ENCODE data around the gene POU6F2. TPM values are rescaled to one million over a fixed set of nuclear protein-coding genes. Genes with fewer than 3 reads are reported as not detected.

POU6F2 gene
- polyA plus RNA-seq, 1 experiment: not detected

DNA sequence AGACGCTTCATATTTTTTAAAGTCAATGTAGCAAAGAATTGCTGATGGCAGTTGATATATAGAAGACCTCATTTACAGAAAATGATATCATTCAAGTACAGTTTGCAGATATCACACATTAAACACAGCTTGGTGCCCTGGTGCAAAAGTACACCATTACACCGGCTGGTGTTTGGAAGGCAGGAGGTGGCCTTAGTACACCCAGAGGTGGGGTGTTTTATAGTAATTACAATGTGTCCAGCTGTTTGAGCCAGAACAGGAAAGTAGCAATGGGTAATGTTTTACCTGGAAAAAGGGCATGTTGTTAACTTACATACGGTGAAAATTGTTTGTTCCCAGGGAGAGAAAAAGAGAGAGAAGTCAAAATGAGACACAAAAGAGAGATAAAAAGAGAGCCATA, 485.5 kb downstream of the POU6F2 start:
- no peak for DNase-seq (ENCODE audit: low read depth)
- H3K36me3 ChIP-seq (ENCODE audit: control insufficient read depth, insufficient read depth, low read length): no peaks in the 10 kb centered on the region
- no peaks in the 10 kb centered on the region; the same call in none of the 2 replicates for H3K27me3 ChIP-seq (ENCODE audit: control insufficient read depth, insufficient read depth, low read length)
- ChIA-PET CTCF (interaction anchor here (1.1 to 2.9 kb wide), 7 partner anchors 10 to 1064 kb away, joined by 3 to 18 read pairs (median 3); no protein-coding TSS in a partner anchor), POLR2A (no interaction called here)
- H3K4me3 ChIP-seq (ENCODE audit: low read depth, low read length): no peak overlapping the region
- TF ChIP-seq, protein P1, sequence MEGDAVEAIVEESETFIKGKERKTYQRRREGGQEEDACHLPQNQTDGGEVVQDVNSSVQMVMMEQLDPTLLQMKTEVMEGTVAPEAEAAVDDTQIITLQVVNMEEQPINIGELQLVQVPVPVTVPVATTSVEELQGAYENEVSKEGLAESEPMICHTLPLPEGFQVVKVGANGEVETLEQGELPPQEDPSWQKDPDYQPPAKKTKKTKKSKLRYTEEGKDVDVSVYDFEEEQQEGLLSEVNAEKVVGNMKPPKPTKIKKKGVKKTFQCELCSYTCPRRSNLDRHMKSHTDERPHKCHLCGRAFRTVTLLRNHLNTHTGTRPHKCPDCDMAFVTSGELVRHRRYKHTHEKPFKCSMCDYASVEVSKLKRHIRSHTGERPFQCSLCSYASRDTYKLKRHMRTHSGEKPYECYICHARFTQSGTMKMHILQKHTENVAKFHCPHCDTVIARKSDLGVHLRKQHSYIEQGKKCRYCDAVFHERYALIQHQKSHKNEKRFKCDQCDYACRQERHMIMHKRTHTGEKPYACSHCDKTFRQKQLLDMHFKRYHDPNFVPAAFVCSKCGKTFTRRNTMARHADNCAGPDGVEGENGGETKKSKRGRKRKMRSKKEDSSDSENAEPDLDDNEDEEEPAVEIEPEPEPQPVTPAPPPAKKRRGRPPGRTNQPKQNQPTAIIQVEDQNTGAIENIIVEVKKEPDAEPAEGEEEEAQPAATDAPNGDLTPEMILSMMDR (IDR thresholded peaks at IDR 0.05; ENCODE audit: insufficient read depth, low read depth, low read length): no peak

DNA sequence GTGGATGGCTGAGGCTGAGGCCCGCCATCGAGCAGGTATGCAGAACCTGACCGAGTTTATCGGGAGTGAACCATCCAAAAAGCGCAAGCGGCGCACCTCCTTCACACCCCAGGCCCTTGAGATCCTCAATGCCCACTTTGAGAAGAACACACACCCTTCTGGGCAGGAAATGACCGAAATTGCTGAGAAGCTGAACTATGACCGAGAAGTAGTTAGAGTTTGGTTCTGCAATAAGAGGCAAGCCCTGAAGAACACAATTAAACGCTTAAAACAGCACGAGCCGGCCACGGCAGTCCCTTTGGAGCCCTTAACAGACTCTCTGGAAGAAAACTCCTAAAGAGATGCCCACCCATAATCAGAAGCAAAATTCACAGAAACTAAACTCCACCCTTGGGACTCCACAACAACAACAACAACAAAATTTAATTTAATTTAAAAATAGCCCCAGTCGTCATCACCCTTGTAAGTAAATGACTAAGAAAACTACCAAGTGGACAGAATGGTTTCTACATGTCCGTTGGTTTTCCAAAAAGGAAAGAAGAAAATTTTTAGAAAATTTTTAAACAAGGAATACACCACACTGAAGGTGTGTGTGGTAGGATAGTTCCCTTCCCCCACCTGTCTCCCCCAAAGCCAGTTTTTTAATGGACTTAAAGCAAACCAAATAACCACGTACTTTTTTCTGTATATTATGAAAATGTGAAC, 486.8 kb downstream of the POU6F2 start:
- no peak overlapping the region for H3K4me3 ChIP-seq (ENCODE audit: low read depth, low read length)
- CTCF ChIA-PET: interaction anchor here (1.2 to 2.9 kb wide), 8 partner anchors 8 to 670 kb away, joined by 3 to 18 read pairs (median 6); no protein-coding TSS in a partner anchor

DNA sequence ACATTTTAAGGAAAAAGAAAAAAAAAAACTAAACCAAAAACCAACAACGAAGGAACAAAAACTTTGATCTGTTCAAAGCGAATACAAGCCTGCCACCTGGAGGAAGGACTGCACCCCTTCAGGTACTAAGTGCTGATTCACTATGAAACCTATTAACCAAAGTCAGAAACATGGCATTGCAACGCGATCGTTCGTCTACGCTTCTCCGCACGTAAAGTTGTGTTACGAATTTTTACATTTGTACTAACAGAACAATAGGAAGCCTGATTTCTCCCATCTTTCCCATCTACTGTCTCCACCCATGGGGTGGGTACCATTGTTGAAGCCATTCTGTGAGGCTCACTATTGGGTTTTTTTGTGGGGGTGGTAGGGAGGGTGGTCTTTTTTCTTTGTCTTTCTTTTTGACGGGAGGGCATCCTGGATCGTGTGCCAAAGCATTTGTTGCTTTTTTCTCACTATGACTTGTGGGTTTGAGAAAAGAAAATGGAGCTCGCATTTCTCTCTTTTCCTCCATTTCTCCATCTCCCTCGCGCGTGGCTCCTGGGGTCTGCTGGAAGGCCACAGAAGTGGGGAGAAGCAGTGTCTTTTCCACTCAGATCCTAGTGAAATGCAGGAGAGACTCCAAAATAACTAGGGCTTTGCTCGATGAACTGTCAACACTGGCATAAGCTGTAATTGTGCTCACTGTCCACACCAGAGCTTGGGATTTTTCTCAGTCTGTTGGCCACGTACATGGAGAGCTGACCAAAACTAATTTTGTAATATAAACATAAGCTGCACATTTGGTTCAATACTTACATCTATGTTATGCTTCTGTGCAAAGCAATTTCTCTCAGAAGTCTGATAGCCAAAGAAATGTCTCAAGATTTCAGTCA, 487.6 kb downstream of the POU6F2 start:
- Histone ChIP-seq H3K36me3 (ENCODE audit: control insufficient read depth, insufficient read depth, low read length) (no peaks in the 10 kb centered on the region), H3K27me3 (ENCODE audit: control insufficient read depth, insufficient read depth, low read length) (peaks cover 1% of the 10 kb centered on the region), H3K4me3 (ENCODE audit: low read depth, low read length) (no peak overlapping the region)
- TF ChIP-seq, protein P1 (IDR thresholded peaks at IDR 0.05; ENCODE audit: insufficient read depth, low read depth, low read length): peak; percentile 78
- POLR2A ChIA-PET: no interaction called here
- DNase-seq (ENCODE audit: low read depth): peak; percentile 6
- CTCF ChIA-PET: interaction anchor here (0.7 to 2.4 kb wide), 8 partner anchors 9 to 670 kb away, joined by 3 to 12 read pairs (median 4); no protein-coding TSS in a partner anchor

More for the DNA sequence above, 486.8 kb downstream of the POU6F2 start:
- POLR2A ChIA-PET: no interaction called here
- Histone ChIP-seq H3K36me3 (ENCODE audit: control insufficient read depth, insufficient read depth, low read length) (no peaks in the 10 kb centered on the region), H3K27me3 (ENCODE audit: control insufficient read depth, insufficient read depth, low read length) (no peaks in the 10 kb centered on the region; the same call in none of the 2 replicates)
- DNase-seq (ENCODE audit: low read depth): no peak
- TF ChIP-seq, protein P1 (IDR thresholded peaks at IDR 0.05; ENCODE audit: insufficient read depth, low read depth, low read length): no peak

DNA sequence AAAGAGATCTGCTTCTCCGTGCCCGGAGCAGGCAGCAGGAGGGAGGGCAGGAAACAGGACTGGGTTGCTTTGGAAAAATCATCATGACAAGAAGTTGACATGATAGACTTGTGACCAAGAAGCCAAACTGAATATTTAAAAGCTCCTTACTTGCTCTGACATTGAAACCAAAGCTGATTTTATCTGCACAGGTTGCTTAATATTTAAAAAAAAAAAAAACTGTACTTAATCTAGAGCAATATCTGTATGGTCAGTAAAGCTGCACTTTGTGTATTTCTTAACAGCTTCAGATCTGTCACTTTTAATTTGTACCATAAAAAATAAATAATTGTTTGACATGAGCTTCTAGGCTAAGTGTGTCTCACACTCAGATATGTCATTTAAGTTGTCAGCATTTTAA, 490.6 kb downstream of the POU6F2 start:
- no peak for DNase-seq (ENCODE audit: low read depth)
- Histone ChIP-seq H3K36me3 (ENCODE audit: control insufficient read depth, insufficient read depth, low read length) (no peaks in the 10 kb centered on the region), H3K4me3 (ENCODE audit: low read depth, low read length) (no peak overlapping the region), H3K27me3 (ENCODE audit: control insufficient read depth, insufficient read depth, low read length) (peaks cover 1% of the 10 kb centered on the region; the same call in 1 of the 2 replicates)
- CTCF ChIA-PET: interaction anchor here (0.7 to 1.2 kb wide), 4 partner anchors 14 to 670 kb away, joined by 3 to 11 read pairs (median 4); no protein-coding TSS in a partner anchor
- POLR2A ChIA-PET: interaction anchor here (0.6 kb wide), 1 partner anchor 305 kb away, joined by 3 read pairs; no protein-coding TSS in a partner anchor
- TF ChIP-seq, protein P1 (IDR thresholded peaks at IDR 0.05; ENCODE audit: insufficient read depth, low read depth, low read length): no peak

All from BJ (cell line).